ENCODE measurements around the gene ANKRD62.

- TF ChIP-seq, protein P1, sequence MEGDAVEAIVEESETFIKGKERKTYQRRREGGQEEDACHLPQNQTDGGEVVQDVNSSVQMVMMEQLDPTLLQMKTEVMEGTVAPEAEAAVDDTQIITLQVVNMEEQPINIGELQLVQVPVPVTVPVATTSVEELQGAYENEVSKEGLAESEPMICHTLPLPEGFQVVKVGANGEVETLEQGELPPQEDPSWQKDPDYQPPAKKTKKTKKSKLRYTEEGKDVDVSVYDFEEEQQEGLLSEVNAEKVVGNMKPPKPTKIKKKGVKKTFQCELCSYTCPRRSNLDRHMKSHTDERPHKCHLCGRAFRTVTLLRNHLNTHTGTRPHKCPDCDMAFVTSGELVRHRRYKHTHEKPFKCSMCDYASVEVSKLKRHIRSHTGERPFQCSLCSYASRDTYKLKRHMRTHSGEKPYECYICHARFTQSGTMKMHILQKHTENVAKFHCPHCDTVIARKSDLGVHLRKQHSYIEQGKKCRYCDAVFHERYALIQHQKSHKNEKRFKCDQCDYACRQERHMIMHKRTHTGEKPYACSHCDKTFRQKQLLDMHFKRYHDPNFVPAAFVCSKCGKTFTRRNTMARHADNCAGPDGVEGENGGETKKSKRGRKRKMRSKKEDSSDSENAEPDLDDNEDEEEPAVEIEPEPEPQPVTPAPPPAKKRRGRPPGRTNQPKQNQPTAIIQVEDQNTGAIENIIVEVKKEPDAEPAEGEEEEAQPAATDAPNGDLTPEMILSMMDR (IDR thresholded peaks at IDR 0.05) = no peak
- no peak for TF ChIP-seq POLR2AphosphoS5 (IDR thresholded peaks at IDR 0.05; ENCODE audit: insufficient read depth in 1 of 2, low read depth in 1 of 2)
These were observed 28.2 kb upstream of the ANKRD62 start for GRCh38 chr18:12065397-12065796.

All from vagina (tissue), 2 donors.